Measurements from ENCODE around the gene HNF1B.

GRCh38 chr17:37657202-37657601 is 87.7 kb downstream of the HNF1B start:
- TF ChIP-seq CTCF (IDR thresholded peaks at IDR 0.05), result no peak
- no peak for TF ChIP-seq EP300 (IDR thresholded peaks at IDR 0.05)
